CMK (cell line): ENCODE data around the gene TMEM174.
A peak's percentile ranks its signal among the peaks of the same experiment; 100 is the strongest.
"Not testable (repeated sequence)": the region's sequence is repeated elsewhere in the genome, so short reads cannot be mapped to it uniquely, and the experiment has no call there.

Experiments
- DNase-seq: peaks from one replicate; pipeline ENCODE4 v3.0.0-alpha.2; 2010; ENCODE audit warnings: low read depth

TMEM174 gene

GRCh38 chr5:73193592-73193991 is 20.6 kb downstream of the TMEM174 start:
- no peak for DNase-seq

DNA sequence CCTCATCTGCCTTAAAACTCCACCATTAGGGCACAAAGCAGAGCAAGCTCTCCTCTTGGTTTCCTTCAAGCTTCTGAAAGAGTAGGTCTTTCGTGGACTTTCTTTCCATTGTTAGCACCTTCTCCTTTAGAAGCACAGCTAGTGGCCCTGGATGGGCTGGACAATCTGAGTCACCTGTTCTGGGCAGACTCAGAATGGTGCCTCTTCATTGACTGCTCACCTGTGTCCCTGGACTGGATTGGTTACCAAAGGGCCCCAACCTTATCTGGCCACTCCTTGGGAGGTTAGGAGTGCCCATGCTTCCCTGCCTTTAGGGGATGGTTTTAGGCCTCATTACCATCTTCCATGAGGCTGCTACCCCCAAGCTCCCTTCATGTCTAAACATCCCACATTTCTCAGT is 23.2 kb downstream of the TMEM174 start:
- no peak for DNase-seq

GRCh38 chr5:73197637-73198257 is 24.8 kb downstream of the TMEM174 start:
- no peak for DNase-seq

DNA sequence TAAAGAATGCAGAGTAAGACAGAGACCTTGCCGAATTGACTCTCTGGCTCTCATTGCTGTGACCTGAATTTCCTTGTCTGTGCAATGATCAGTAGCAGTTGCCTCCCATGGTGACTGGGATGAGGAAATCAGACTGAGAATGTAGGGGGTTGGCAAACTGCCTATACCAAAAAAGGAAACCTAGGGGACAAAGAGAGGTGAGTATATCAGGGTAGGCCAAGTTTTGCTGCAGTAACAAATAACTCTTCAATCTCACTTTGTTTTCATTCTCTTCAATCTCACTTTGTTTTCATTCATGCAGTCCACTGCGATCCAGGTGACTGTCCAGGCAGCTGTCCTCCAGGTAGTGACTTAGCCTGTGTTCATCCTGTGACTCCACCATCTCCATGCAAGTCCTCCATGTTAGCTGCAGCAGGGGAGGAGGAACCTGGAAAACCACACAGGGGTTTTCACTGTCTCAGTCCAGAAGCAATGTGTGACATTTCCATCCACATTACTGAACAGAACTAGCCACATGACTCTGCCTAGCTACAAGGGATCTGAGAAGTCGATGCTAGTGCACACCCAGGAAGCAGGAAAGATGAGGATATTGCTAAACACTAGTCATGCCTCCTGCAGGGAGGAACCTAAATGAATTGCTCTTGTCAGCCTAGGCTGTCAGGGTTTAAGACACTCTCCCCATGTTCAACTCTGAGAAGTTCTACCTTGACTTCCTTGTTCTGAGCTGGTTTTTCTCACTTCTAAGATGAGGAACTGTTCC is 26.0 kb downstream of the TMEM174 start:
- DNase-seq = no peak

DNA sequence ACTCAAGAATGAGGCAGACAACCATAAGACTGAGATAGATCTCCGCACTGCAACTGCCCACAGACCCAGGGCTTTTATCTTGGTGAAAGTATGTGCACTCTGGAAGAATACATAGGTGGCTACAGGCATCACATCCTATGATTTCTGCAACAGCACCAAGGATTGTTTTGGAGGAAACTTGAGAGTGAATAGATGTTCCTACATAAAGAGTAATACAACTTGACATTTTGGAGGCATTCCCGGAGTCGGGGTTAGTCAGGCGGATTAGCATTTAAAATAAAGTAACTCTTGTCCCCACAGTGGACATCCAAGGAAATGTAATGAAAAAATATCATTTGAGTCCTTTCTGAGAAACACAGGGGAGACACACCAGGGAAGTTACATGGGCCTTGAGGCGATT is 26.7 kb downstream of the TMEM174 start:
- no peak for DNase-seq

DNA sequence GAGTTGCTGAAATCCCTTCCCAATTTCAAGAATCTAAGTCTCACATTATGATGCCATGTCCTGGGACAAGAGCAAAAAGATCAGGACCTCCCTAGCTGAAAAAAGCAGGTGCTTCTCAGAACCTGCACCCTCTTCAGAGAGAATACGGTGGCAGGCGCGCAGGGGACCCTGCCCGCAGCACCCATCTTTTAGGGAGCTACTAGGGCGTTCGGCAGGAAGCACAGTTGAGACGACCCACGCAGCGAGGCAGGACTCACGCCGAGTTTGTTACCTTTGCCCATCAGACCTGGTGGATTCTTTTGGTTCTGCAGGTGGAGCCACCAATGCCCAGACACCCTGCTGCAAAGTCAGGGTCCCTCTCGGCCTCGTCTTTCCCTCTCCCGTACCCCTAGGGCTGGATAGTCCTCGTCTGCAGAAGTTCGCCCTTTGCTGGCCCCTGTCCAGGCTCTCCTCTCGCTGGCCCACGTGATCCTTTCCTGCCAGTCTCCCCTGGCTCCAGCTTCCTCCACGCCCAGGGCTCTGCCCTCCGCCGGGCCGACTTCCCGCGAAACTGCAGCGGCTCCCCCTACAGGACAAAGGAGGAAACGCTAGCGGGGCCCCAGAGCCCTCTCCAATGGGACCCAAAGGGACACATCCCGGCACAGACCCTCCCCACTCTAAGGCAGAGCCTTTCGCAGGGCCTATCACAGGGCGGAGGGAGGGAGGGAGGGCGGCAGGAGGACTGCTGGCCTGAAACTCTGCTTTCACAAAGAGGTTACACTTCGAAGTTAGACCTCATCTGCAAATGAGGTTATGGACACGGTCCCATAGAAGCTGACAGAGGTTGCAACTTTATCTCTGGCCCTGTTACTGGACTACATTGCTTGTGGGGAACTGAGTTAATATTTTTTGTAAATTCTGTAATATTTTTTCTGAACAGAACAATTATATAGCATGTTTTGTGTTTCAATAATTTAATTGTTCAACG is 28.8 kb downstream of the TMEM174 start:
- DNase-seq = peak; percentile 48

GRCh38 chr5:73204332-73204731 is 31.3 kb downstream of the TMEM174 start:
- no peak for DNase-seq

DNA sequence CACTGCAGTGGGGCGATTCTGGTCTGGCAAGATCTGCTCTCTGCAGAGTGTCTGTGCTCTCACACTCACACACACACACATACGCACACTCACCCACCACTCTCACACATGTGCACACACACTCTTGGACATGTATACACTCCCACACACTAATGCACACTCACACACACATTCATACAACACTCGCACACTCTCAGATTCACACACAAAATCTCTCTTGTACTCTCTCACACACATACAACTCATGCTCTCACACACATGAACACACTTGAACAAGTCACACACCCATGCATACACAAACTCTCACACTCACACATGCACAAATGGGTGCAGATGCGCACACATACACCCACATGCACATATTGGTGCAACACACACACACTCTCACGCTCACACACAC is 31.7 kb downstream of the TMEM174 start:
- no peak for DNase-seq

- DNase-seq = no peak
Observed at GRCh38 chr5:73205305-73205704, 32.3 kb downstream of the TMEM174 start.

DNA sequence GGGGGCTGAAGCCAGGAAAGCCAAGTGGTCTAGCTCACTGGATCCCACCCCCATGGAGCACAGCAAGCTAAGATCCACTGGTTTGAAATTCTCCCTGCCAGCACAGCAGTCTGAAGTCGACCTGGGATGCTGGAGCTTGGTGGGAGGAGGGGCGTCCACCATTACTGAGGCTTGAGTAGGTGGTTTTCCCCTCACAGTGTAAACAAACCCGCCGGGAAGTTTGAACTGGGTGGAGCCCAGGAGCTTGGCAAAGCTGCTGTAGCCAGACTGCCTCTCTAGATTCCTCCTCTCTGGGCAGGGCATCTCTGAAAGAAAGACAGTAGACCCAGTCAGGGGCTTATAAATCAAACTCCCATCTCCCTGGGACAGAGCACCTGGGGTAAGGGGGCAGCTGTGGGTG is 34.2 kb downstream of the TMEM174 start:
- DNase-seq = not testable (repeated sequence)

- DNase-seq = not testable (repeated sequence)
Observed at GRCh38 chr5:73209075-73209474, 36.1 kb downstream of the TMEM174 start.

- not testable (repeated sequence) for DNase-seq
Observed at GRCh38 chr5:73212693-73213092, 39.7 kb downstream of the TMEM174 start.

GRCh38 chr5:73213566-73213998 is 40.6 kb downstream of the TMEM174 start:
- DNase-seq = no peak

GRCh38 chr5:73214306-73214705 is 41.3 kb downstream of the TMEM174 start:
- DNase-seq = no peak

DNA sequence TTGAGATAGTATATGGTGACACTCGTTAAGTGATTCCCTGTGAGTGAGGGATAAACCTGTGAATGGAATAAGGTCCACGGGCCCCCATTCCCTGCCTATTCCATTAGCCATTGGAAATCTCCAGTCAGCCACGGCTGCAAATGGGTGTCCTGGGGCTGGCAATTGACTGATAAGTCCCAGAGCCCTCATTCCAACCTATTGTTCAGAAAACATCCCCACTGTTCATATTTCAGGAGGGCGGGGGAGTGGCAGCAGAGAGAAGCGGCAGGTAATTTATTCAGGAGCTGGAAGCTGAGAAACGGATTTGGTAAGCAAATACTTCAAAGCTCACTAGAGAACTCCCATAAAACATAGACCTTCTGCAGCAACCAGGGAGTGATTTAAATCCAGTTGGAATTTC is 42.0 kb downstream of the TMEM174 start:
- no peak for DNase-seq

GRCh38 chr5:73215531-73215890 is 42.5 kb downstream of the TMEM174 start:
- DNase-seq = no peak

DNA sequence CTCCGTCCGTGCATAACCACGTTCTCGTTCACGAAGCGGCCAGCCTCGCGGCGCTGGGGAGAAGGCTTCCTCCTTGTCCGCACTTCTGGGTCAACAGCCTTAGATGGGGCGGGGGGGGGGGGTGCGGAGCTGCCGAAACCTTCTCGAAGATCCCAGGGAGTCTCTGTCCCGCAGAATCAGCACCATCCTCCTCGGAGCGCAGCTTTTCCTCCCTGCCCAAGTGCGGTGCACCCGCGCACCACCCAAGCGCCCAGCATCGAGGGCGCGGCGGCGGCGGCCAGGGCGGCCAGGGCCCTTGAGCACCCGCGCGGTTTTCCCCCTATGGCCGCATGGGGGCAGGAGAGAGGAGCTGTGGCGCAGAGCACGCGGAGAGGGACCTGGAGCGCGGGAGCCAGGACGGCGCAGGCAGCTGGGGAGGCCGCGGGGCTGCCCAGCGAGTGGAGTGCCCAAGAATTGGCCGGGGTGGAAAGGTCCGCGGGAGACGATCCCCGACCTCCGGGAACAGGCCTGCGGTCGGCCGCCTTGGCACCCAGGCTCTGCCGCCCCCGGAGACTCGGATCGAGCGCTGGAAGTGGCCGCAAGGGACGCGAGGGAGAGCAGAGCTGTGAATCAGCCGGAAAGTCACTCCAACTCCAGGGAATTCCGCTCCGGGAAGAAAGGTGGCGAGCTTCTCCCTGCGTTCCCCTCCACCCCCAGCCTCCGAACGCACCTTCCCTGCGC is 43.1 kb downstream of the TMEM174 start:
- no peak for DNase-seq

- DNase-seq = no peak
Observed at GRCh38 chr5:73218552-73219171, 45.7 kb downstream of the TMEM174 start.

GRCh38 chr5:73219336-73219735 is 46.3 kb downstream of the TMEM174 start:
- DNase-seq = not testable (repeated sequence)

- no peak for DNase-seq
Observed at GRCh38 chr5:73221161-73221560, 48.2 kb downstream of the TMEM174 start.

DNA sequence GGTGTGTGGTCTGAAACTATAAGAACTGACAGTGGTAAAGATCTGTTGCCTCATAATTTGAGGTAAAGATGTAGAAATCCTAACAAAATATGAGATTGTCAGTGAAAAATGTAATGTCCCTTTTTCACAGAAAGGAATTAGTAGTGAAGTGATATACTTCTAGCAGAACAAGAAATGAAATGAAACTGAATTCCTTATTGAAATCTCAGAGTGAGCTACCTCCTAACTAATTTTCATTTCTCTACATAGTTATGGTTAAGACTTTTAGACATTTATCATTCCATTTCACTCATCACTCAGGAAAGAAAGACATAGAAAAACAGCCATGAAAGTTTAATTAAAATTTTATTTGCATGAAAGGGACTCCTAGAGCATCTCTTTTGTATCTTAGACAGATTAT is 48.7 kb downstream of the TMEM174 start:
- no peak for DNase-seq

DNA sequence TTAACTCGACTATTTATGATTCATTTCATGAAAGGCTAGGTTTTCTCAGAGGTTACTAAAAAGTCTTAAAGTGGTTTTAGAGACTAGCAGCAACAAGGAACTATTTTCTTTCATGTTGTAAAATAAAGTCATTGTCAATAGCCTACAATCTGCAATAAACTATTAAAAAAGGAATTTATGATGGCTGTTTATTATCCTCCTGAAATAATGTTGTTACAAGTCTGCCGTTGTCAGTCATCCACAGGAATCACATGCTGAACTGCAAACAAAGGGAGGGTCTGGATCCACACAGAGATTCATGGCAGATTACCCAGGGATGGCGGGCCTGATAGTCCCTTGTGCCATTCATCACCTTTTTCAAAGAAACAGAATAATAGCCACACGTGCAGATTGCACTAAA is 49.2 kb downstream of the TMEM174 start:
- no peak for DNase-seq
